ENCODE data around the gene PCED1B. TPM values are rescaled to one million over a fixed set of nuclear protein-coding genes. Genes with fewer than 3 reads are reported as not detected.

PCED1B gene
- total RNA-seq, 1 experiment from 2014 or later, result 6.6 TPM

DNA sequence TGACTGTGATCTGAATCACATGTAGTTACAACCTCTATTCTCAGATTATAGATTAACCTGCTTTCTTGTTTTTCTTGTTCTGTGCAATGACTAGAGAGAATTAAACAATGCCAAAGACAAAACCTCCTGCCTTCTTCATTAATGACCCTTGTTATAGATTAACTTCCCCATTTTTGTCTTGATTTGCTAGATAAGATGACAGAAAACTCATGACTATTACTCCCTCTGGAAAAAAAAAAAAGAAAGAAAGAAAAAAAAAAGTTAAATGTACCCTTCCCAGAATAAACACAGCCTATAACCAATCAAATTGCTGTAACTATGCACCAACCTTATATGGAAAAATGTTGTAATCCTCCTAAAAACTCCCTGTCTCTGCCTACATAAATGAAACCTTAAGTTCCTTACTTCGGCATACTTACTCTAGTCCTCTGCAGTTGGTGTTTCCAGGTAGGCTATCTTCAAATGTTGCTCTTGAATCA, 41.1 kb upstream of the PCED1B start:
- no peak for ATAC-seq
- CTCF ChIA-PET, result no interaction called here
- Mint-ChIP-seq H3K27me3 (ENCODE audit: low read depth) (no peaks in the 10 kb centered on the region), H3K27ac (no peak overlapping the region), H3K9me3 (no peaks in the 10 kb centered on the region), H3K4me3 (no peak overlapping the region), H3K4me1 (peaks cover 25% of the 10 kb centered on the region), H3K36me3 (no peaks in the 10 kb centered on the region)
- DNase-seq (ENCODE audit: low spot score), result no peak
- POLR2A ChIA-PET, result no interaction called here
- TF ChIP-seq ESRRA (CRISPR knock-in tag; IDR thresholded peaks at IDR 0.05; ENCODE audit: borderline replicate concordance) (no peak), TEAD4 (CRISPR knock-in tag; IDR thresholded peaks at IDR 0.05) (no peak), ZNF317 (CRISPR knock-in tag; IDR thresholded peaks at IDR 0.05; ENCODE audit: borderline replicate concordance, low read depth) (no peak), TEAD1 (CRISPR knock-in tag; IDR thresholded peaks at IDR 0.05) (no peak)
- TF ChIP-seq, protein P1, sequence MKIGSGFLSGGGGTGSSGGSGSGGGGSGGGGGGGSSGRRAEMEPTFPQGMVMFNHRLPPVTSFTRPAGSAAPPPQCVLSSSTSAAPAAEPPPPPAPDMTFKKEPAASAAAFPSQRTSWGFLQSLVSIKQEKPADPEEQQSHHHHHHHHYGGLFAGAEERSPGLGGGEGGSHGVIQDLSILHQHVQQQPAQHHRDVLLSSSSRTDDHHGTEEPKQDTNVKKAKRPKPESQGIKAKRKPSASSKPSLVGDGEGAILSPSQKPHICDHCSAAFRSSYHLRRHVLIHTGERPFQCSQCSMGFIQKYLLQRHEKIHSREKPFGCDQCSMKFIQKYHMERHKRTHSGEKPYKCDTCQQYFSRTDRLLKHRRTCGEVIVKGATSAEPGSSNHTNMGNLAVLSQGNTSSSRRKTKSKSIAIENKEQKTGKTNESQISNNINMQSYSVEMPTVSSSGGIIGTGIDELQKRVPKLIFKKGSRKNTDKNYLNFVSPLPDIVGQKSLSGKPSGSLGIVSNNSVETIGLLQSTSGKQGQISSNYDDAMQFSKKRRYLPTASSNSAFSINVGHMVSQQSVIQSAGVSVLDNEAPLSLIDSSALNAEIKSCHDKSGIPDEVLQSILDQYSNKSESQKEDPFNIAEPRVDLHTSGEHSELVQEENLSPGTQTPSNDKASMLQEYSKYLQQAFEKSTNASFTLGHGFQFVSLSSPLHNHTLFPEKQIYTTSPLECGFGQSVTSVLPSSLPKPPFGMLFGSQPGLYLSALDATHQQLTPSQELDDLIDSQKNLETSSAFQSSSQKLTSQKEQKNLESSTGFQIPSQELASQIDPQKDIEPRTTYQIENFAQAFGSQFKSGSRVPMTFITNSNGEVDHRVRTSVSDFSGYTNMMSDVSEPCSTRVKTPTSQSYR (CRISPR knock-in tag; IDR thresholded peaks at IDR 0.05), result no peak
- TF ChIP-seq, protein P2, sequence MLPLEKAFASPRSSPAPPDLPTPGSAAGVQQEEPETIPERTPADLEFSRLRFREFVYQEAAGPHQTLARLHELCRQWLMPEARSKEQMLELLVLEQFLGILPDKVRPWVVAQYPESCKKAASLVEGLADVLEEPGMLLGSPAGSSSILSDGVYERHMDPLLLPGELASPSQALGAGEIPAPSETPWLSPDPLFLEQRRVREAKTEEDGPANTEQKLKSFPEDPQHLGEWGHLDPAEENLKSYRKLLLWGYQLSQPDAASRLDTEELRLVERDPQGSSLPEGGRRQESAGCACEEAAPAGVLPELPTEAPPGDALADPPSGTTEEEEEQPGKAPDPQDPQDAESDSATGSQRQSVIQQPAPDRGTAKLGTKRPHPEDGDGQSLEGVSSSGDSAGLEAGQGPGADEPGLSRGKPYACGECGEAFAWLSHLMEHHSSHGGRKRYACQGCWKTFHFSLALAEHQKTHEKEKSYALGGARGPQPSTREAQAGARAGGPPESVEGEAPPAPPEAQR (CRISPR knock-in tag; IDR thresholded peaks at IDR 0.05), result no peak
- TF ChIP-seq, protein P3, sequence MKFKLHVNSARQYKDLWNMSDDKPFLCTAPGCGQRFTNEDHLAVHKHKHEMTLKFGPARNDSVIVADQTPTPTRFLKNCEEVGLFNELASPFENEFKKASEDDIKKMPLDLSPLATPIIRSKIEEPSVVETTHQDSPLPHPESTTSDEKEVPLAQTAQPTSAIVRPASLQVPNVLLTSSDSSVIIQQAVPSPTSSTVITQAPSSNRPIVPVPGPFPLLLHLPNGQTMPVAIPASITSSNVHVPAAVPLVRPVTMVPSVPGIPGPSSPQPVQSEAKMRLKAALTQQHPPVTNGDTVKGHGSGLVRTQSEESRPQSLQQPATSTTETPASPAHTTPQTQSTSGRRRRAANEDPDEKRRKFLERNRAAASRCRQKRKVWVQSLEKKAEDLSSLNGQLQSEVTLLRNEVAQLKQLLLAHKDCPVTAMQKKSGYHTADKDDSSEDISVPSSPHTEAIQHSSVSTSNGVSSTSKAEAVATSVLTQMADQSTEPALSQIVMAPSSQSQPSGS (CRISPR knock-in tag; IDR thresholded peaks at IDR 0.05; ENCODE audit: borderline replicate concordance, low read depth), result no peak
- TF ChIP-seq, protein P4, sequence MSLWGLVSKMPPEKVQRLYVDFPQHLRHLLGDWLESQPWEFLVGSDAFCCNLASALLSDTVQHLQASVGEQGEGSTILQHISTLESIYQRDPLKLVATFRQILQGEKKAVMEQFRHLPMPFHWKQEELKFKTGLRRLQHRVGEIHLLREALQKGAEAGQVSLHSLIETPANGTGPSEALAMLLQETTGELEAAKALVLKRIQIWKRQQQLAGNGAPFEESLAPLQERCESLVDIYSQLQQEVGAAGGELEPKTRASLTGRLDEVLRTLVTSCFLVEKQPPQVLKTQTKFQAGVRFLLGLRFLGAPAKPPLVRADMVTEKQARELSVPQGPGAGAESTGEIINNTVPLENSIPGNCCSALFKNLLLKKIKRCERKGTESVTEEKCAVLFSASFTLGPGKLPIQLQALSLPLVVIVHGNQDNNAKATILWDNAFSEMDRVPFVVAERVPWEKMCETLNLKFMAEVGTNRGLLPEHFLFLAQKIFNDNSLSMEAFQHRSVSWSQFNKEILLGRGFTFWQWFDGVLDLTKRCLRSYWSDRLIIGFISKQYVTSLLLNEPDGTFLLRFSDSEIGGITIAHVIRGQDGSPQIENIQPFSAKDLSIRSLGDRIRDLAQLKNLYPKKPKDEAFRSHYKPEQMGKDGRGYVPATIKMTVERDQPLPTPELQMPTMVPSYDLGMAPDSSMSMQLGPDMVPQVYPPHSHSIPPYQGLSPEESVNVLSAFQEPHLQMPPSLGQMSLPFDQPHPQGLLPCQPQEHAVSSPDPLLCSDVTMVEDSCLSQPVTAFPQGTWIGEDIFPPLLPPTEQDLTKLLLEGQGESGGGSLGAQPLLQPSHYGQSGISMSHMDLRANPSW (CRISPR knock-in tag; conservative IDR thresholded peaks at IDR 0.05; ENCODE audit: low read depth), result no peak

DNA sequence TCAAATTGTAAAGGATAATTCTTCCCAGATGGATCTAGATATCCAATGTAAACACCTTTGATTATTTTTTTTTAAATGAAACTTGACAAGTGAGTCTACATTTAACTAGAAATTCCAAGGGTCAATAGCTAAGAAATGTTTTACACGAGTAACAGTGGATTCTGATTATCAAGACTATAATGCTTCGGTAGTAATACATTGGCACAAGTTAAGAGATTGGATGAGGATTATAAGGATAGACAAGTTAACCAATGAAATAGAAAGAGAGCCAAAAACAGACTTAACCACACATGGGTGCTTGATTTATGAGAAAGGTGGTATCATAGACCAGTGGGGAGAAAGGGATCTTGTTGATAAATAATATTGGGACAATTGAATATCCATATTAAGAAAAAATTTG, 40.3 kb upstream of the PCED1B start:
- no peak overlapping the region for H3K27ac Mint-ChIP-seq
- H3K9me3 Mint-ChIP-seq, result peaks cover 4% of the 10 kb centered on the region
- POLR2A ChIA-PET, result no interaction called here
- ATAC-seq (no peak), DNase-seq (ENCODE audit: low spot score) (no peak)
- no peak overlapping the region for H3K4me3 Mint-ChIP-seq
- H3K36me3 Mint-ChIP-seq, result no peaks in the 10 kb centered on the region
- no peaks in the 10 kb centered on the region for H3K27me3 Mint-ChIP-seq (ENCODE audit: low read depth)
- peaks cover 17% of the 10 kb centered on the region for H3K4me1 Mint-ChIP-seq
- CTCF ChIA-PET, result interaction anchor here (1.4 kb wide), 1 partner anchor 18 kb away, joined by 4 read pairs; no protein-coding TSS in a partner anchor
- TF ChIP-seq ZNF416 (CRISPR knock-in tag; IDR thresholded peaks at IDR 0.05) (no peak), ZNF423 (CRISPR knock-in tag; IDR thresholded peaks at IDR 0.05) (no peak), TEAD4 (CRISPR knock-in tag; IDR thresholded peaks at IDR 0.05) (no peak), ZNF219 (CRISPR knock-in tag; IDR thresholded peaks at IDR 0.05; ENCODE audit: borderline replicate concordance) (no peak), PREB (CRISPR knock-in tag; IDR thresholded peaks at IDR 0.05; ENCODE audit: borderline replicate concordance) (no peak)
- TF ChIP-seq, protein P5, sequence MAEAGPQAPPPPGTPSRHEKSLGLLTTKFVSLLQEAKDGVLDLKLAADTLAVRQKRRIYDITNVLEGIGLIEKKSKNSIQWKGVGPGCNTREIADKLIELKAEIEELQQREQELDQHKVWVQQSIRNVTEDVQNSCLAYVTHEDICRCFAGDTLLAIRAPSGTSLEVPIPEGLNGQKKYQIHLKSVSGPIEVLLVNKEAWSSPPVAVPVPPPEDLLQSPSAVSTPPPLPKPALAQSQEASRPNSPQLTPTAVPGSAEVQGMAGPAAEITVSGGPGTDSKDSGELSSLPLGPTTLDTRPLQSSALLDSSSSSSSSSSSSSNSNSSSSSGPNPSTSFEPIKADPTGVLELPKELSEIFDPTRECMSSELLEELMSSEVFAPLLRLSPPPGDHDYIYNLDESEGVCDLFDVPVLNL (CRISPR knock-in tag; IDR thresholded peaks at IDR 0.05; ENCODE audit: borderline replicate concordance, low read depth), result no peak
- TF ChIP-seq, protein P6, sequence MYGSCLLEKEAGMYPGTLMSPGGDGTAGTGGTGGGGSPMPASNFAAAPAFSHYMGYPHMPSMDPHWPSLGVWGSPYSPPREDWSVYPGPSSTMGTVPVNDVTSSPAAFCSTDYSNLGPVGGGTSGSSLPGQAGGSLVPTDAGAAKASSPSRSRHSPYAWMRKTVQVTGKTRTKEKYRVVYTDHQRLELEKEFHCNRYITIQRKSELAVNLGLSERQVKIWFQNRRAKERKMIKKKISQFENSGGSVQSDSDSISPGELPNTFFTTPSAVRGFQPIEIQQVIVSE (CRISPR knock-in tag; IDR thresholded peaks at IDR 0.05; ENCODE audit: borderline replicate concordance), result no peak
- TF ChIP-seq, protein P7, sequence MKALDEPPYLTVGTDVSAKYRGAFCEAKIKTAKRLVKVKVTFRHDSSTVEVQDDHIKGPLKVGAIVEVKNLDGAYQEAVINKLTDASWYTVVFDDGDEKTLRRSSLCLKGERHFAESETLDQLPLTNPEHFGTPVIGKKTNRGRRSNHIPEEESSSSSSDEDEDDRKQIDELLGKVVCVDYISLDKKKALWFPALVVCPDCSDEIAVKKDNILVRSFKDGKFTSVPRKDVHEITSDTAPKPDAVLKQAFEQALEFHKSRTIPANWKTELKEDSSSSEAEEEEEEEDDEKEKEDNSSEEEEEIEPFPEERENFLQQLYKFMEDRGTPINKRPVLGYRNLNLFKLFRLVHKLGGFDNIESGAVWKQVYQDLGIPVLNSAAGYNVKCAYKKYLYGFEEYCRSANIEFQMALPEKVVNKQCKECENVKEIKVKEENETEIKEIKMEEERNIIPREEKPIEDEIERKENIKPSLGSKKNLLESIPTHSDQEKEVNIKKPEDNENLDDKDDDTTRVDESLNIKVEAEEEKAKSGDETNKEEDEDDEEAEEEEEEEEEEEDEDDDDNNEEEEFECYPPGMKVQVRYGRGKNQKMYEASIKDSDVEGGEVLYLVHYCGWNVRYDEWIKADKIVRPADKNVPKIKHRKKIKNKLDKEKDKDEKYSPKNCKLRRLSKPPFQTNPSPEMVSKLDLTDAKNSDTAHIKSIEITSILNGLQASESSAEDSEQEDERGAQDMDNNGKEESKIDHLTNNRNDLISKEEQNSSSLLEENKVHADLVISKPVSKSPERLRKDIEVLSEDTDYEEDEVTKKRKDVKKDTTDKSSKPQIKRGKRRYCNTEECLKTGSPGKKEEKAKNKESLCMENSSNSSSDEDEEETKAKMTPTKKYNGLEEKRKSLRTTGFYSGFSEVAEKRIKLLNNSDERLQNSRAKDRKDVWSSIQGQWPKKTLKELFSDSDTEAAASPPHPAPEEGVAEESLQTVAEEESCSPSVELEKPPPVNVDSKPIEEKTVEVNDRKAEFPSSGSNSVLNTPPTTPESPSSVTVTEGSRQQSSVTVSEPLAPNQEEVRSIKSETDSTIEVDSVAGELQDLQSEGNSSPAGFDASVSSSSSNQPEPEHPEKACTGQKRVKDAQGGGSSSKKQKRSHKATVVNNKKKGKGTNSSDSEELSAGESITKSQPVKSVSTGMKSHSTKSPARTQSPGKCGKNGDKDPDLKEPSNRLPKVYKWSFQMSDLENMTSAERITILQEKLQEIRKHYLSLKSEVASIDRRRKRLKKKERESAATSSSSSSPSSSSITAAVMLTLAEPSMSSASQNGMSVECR (CRISPR knock-in tag; IDR thresholded peaks at IDR 0.05; ENCODE audit: borderline replicate concordance), result no peak
- TF ChIP-seq, protein P2 (CRISPR knock-in tag; IDR thresholded peaks at IDR 0.05), result no peak

Measured in WTC11 (cell line).